NCI-H345 (cell line): Measurements from ENCODE around the gene TBCA.
"Not testable (repeated sequence)": the region's sequence is repeated elsewhere in the genome, so short reads cannot be mapped to it uniquely, and the experiment has no call there.

Experiments used
- DNase-seq: peaks from one replicate; lab custom pipeline; 2025; lab: John Stamatoyannopoulos, UW

Gene TBCA

GRCh38 chr5:77709340-77709739 lies 66.8 kb downstream of the TBCA start:
- no peak for DNase-seq

DNA sequence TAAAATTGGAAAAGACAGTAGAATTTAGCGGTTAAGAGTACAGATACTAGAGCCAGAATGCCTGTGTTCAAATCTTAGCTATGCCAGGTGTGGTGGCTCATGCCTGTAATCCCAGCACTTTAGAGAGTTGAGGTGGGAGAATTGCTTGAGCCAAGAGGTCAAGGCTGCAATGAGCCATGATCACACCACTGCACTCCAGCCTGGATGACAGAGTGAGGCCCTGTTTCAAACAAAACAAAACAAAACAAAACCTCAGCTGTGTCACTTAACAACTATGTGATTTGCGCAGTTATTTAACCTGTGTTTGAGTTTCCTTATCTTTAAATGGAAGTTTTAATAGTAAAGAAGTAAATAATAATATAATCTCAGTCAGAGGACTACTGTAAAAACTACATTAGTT lies 68.3 kb downstream of the TBCA start:
- DNase-seq: no peak

GRCh38 chr5:77699569-77699968 lies 76.6 kb downstream of the TBCA start:
- not testable (repeated sequence) for DNase-seq

DNA sequence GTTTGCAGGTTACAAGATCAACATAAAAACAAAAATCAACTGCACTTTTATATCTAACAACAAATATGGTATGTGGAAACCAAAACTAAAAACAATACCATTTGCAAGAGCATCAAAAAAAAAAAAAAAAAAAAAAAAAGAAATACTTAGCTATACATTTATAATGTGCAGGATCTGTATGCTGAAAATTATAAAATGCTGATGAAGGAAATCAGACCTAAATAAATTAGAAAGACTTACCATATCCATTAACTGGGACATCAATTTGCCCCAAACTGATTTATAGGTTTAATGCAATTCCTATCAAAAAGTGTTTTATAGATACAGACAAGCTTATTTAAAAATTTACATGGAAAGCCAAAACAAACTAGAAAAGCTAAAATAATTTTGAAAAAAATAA lies 77.2 kb downstream of the TBCA start:
- no peak for DNase-seq

DNA sequence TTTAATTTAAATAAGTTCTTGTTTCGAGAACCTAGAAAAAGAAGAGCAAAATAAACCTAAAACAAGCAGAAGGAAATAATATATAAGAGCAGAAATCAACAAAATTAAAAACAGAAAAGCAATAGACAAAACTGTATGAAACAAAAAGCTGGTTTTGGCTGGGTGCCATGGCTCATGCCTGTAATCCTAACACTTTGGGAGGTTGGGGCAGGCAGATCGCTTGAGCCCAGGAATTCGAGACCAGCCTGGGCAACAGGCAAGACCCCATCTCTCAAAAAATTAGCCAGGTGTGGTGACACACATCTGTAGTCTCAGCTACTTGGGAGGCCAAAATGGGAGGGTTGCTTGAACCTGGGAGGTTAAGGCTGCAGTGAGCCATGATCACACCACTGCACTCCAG lies 78.4 kb downstream of the TBCA start:
- no peak for DNase-seq

- no peak for DNase-seq
Measured at GRCh38 chr5:77696120-77696519, 80.0 kb downstream of the TBCA start.

- DNase-seq: no peak
Measured at GRCh38 chr5:77693913-77694312, 82.2 kb downstream of the TBCA start.

- DNase-seq: no peak
Measured at GRCh38 chr5:77683171-77683732, 92.9 kb downstream of the TBCA start.

DNA sequence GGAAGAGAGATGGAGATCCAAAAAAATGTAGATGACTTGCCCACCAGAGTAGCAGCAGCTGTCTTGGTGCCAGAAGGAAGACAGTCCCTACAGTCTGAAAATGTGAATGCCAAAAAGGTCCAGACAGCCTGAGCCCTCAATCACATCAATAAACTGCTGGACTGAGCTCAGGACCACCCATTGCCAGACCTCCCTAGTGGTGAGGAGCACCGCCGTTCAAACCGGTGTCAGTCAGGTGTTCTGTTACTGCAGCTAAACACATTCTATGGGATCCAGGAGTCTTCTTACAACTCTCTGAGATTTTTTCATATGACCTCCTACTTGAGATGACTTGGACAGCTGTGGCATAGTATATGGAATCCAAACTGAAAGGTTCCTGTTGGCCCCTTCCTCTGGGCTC lies 105.6 kb downstream of the TBCA start:
- no peak for DNase-seq

- DNase-seq: no peak
Measured at GRCh38 chr5:77669677-77670076, 106.5 kb downstream of the TBCA start.

GRCh38 chr5:77663090-77663863 lies 112.9 kb downstream of the TBCA start:
- DNase-seq: no peak

DNA sequence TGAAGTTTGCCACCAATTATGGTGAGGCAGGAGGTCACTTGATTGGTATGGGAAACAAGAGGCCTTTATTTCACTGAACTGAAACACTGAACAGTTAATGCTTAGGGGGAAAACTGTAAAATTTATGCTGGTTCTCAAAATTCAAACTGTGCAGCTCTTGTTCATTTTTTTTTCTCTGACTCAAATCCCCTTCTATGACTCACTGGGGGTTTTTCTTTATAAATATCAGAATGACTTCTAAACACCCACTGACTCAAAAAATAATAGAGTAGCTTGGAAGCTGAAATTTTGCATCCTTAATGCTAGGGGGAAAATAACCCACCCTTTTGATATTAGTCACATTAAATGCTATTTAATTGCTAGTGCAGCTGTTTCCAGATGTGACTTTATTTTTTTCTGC lies 113.5 kb downstream of the TBCA start:
- DNase-seq: no peak

GRCh38 chr5:77658662-77659061 lies 117.5 kb downstream of the TBCA start:
- DNase-seq: no peak

DNA sequence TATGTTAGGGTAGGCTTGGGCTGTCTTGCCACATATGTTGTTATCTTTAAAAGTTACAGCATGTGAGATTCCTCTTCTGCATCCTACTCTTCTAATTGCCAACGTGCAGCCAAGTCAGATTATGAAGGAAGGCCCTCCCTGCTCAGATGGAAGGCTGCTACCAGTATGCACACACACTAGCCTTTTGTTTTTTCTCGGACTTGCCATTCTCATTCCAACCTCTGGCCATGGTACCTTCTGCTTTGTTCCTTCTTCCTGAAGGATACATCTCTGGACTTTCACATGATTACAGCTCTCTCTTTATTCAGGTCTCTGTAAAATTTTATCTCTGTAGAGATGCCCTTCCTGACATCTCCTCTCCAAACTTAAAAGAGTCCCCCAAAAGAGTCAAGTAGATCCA lies 124.8 kb downstream of the TBCA start:
- DNase-seq: no peak

- DNase-seq: no peak
Measured at GRCh38 chr5:77650686-77651085, 125.5 kb downstream of the TBCA start.

DNA sequence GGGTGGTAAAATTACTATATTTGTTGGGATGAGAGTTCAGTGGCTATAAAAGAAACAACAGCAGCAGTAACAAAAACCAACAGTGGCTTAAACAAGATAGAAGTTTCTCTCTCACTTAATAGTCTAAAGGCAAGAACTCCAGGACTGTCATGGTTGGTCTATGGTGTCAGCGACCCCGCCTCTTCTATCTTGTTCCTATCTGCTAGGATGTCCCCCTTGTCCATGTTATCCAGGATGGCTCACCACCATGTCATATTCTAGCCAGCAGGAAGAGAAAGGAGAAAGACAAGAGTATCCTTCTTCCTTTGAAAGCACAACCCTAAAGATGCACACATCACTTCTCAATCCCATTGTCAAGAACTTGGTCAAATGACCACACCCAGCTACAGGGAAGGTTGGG lies 126.4 kb downstream of the TBCA start:
- no peak for DNase-seq

DNA sequence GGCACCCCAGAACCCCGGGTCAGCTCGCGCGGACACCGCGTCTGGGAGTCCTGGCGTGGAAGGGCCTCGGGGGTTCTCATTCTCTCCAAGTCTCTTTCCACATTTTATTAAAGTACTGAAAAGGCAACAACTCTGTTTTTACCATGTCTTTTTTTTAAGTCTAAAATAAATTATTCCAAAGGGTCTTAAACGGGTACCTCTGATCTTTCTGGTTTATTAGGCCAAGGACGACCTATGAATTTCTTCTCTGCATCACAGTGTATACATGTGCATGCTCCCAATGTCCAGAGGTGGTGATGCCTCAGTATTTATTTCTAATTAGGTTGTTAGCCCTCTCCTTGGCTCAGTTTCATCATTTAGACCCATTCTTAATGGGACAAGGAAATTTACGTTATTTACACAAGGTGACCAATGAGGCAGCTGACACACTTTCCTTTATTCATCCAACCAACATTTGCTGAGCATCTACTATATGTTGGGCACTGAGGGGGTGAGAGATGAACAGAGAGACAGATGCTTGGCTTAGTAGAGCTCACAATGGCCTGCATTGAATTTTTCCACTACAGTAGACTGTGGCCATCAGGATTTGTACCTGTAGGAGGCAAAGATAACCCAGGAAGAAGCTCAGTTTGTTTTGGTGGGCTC lies 130.0 kb downstream of the TBCA start:
- DNase-seq: no peak

DNA sequence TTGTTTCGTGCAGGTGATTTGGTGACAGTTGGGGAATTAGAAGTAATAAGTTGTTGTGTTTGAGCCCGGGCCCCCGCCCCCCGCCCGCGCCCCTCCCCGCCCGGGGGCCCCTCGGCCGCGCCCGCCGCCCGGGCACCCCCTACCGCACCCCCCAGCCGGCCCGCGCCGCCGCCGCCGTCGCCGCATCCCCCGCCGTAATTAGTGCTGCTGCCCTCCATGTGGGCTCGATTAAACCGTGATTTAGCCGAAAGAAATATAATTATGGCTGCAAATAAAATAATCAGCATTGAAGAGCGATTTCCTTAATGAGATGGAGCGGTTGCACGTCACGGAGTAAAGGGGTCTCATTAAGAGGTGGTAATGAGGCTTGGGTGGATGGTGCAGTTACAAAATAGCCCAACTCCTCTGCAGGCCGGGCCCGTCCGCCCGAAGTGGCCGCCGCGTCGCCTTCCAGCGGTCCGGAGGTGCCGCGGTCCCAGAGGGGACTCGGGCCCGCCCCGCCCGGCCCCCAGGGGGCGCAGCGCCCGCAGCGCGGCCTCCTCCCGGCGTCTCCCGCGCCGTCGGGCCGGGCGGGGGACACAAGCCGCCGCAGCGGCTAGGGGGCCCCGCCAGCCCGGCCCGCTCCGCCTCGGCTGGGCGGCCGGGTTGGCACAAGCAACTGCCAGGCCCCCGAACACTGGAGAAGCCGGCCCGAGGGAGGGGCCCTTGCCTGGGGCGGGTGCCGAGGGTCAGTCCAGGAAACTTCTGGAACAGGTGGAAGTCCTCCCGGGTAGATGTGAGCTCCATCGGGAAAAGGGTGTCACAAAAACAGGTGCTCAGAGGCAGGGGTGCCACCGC lies 130.8 kb downstream of the TBCA start:
- DNase-seq: peak; percentile 41

GRCh38 chr5:77644371-77645157 lies 131.6 kb downstream of the TBCA start:
- DNase-seq: no peak

DNA sequence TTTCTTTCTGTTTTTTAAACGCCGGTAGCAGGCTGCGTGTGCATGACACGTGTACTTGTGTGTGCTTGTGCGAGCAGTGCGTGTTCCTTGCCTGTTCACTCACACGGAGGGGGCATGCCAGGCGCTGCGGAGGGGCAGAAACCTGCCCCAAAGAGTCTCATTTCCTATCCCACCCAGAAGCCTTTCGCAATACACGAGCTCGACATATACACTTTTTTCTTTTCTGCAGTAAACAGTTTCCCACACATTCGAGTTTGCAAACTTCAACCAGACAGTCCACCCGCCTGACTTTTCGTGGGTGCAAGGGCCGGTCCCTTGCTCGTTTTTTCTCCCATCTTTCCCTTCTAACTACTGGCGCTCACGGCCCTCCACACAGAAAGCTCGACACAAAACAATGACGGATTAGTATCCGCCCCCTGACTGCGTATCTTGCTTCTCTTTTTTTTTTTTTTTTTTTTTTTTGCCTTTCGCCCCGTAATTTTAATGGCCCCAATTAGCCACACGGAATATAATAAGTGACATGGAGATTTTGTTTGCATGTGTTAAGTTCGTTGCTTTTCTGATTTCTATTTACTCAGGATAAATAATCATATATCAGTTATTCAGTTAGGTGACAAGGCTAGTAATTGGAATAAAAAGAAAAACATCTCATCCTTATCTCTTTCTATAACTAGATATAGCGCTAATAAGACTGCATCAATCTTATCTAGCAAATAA lies 132.3 kb downstream of the TBCA start:
- DNase-seq: no peak
